HepG2 (cell line): ENCODE results near the gene PYGB. TPM values are rescaled to one million over a fixed set of nuclear protein-coding genes. Genes with fewer than 3 reads are reported as not detected.

ENCODE experiments used
- ATF7 ChIP-seq, 2 experiments: fragments of 450-650 bp in 1 of 2; sonication (generic) in 1 of 2; formaldehyde crosslinking in 1 of 2; IDR thresholded peaks; 2 replicates each; pipeline versions ENCODE4 v1.4.0 to v1.6.1; 2016 to 2020; ENCODE audit warnings: antibody characterized with exemption in 1 of 2, mild to moderate bottlenecking in 1 of 2, missing genetic modification reagents in 1 of 2
- CHD4 ChIP-seq: fragments of 200-600 bp; sonication (generic); IDR thresholded peaks from 2 replicates; pipeline ENCODE4 v1.7.0; 2017; ENCODE audit warnings: mild to moderate bottlenecking, low read length, borderline replicate concordance
- CSRNP2 ChIP-seq: sonication (generic); formaldehyde crosslinking; conservative IDR thresholded peaks from 2 replicates; pipeline ENCODE4 v1.8.0; 2022; ENCODE audit warnings: low read depth, missing genetic modification reagents
- HCFC1 ChIP-seq: fragments of 150-350 bp; IDR thresholded peaks from 2 replicates; pipeline ENCODE4 v1.6.1; 2014; ENCODE audit warnings: low read depth, low read length
- HMGXB3 ChIP-seq: sonication (generic); formaldehyde crosslinking; IDR thresholded peaks from 2 replicates; pipeline ENCODE4 v1.4.0; 2020; ENCODE audit warnings: missing genetic modification reagents, borderline replicate concordance
- HMGXB4 ChIP-seq, 2 experiments: sonication (generic) in 1 of 2; formaldehyde crosslinking in 1 of 2; IDR thresholded peaks; 2 replicates each; pipeline versions ENCODE4 v1.4.0 to v1.6.1; 2018 to 2020; ENCODE audit warnings: missing genetic modification reagents in 2 of 2, borderline replicate concordance in 1 of 2, low read depth in 1 of 2, mild to moderate bottlenecking in 1 of 2, missing biosample characterization in 1 of 2
- KMT2B ChIP-seq: IDR thresholded peaks from 2 replicates; pipeline ENCODE4 v1.6.1; 2016; ENCODE audit warnings: missing genetic modification reagents, missing compliant biosample characterization
- PPARG ChIP-seq: conservative IDR thresholded peaks from 2 replicates; pipeline ENCODE4 v1.6.1; 2016; ENCODE audit warnings: missing biosample characterization, missing genetic modification reagents
- RARA ChIP-seq: IDR thresholded peaks from 2 replicates; pipeline ENCODE4 v1.6.1; 2016; ENCODE audit warnings: missing genetic modification reagents, missing compliant biosample characterization
- TBX3 ChIP-seq: fragments of 450-650 bp; IDR thresholded peaks from 2 replicates; pipeline ENCODE4 v1.6.1; 2017; ENCODE audit warnings: antibody characterized with exemption, mild to moderate bottlenecking, inconsistent platforms, borderline replicate concordance
- U2AF1 ChIP-seq: fragments of 200-400 bp; formaldehyde crosslinking; optimal IDR thresholded peaks from 2 replicates; pipeline ENCODE3; 2017; ENCODE audit warnings: mild to moderate bottlenecking, low read depth, low read length
- YEATS4 ChIP-seq: sonication (generic); formaldehyde crosslinking; IDR thresholded peaks from 2 replicates; pipeline ENCODE4 v1.4.0; 2020; ENCODE audit warnings: missing genetic modification reagents, borderline replicate concordance
- ZFP41 ChIP-seq: sonication (generic); formaldehyde crosslinking; IDR thresholded peaks from 2 replicates; pipeline ENCODE4 v1.4.0; 2020; ENCODE audit warnings: mild to moderate bottlenecking, missing genetic modification reagents, borderline replicate concordance
- ZFP91 ChIP-seq: sonication (generic); formaldehyde crosslinking; IDR thresholded peaks from 2 replicates; pipeline ENCODE4 v1.9.0; 2022; ENCODE audit warnings: missing genetic modification reagents, mild to moderate bottlenecking, borderline replicate concordance
- ZHX1 ChIP-seq: sonication (generic); formaldehyde crosslinking; IDR thresholded peaks from 2 replicates; pipeline ENCODE4 v1.8.1; 2022; ENCODE audit warnings: low read depth, mild to moderate bottlenecking, missing genetic modification reagents
- ZNF746 ChIP-seq: sonication (generic); formaldehyde crosslinking; IDR thresholded peaks from 2 replicates; pipeline ENCODE4 v1.8.0; 2022; ENCODE audit warnings: mild to moderate bottlenecking, missing genetic modification reagents
- polyA plus RNA-seq, 8 experiments: library from polyadenylated mRNA; depleted of rRNA in 3 of 8; stranded (reverse) in 7 of 8; unstranded in 1 of 8; fragments of >200 nt; fragmentation: Illumina TruSeq in 4 of 8; extraction: Trizol in 4 of 8; gene quantifications; 2 replicates each; pipeline versions ENCODE4 v1.2.1 to v1.2.3, GENCODE V29; 2011 to 2016; ENCODE audit warnings: low read depth in 4 of 8, missing spikeins in 1 of 8, mixed read lengths in 1 of 8; ENCODE audit not compliant: insufficient read depth in 1 of 8
- total RNA-seq, 5 experiments: library from RNA; depleted of rRNA; stranded (reverse); fragments of >200 nt; fragmentation: Illumina TruSeq; extraction: Trizol; gene quantifications; 2 replicates each; pipeline ENCODE4 v1.2.3, GENCODE V29; 2016; ENCODE audit warnings: low read depth in 1 of 5

The PYGB gene
- total and polyA plus RNA-seq, 2 of the 13 experiments (the other 11 are each of a cell fraction or from before 2014, with no cell fraction given), result 24.2 to 86.3 TPM

GRCh38 chr20:25227317-25227831, 20.5 kb upstream of the PYGB start (continued):
- no peak for TF ChIP-seq CSRNP2 (CRISPR knock-in tag)
- TF ChIP-seq ZFP91 (CRISPR knock-in tag), result peak; percentile 4; the same call in 1 of the 2 replicates
- TF ChIP-seq ATF7 (IDR thresholded peaks at IDR 0.05), result peak; percentile 30; the same call in 1 of the 2 replicates
- TF ChIP-seq ATF7 (CRISPR knock-in tag; IDR thresholded peaks at IDR 0.05), result peak; percentile 84; the same call in 1 of the 2 replicates
- TF ChIP-seq HMGXB3 (CRISPR knock-in tag), result no peak
- TF ChIP-seq KMT2B (CRISPR knock-in tag), result no peak
- no peak for TF ChIP-seq U2AF1
- no peak; the same call in 1 of the 2 replicates for TF ChIP-seq ZNF746 (CRISPR knock-in tag)
- no peak for TF ChIP-seq CHD4
- TF ChIP-seq TBX3, result no peak
- no peak for TF ChIP-seq RARA (CRISPR knock-in tag)
- TF ChIP-seq ZFP41 (CRISPR knock-in tag), result 0 out of 2 replicates have a peak, but pooled peaks have one; percentile 43
- TF ChIP-seq PPARG (CRISPR knock-in tag), result no peak
- no peak for TF ChIP-seq HCFC1
- TF ChIP-seq ZHX1 (CRISPR knock-in tag), result no peak
- peak in 1 of 2 experiments; percentile 30; a peak in 1 of 4 replicates for TF ChIP-seq HMGXB4 (CRISPR knock-in tag; IDR thresholded peaks at IDR 0.05; ENCODE audit: borderline replicate concordance in 1 of 2, low read depth in 1 of 2)
- peak; percentile 2; the same call in 1 of the 2 replicates for TF ChIP-seq YEATS4 (CRISPR knock-in tag)
